ENCODE results near the gene SETDB2.

Gene SETDB2

GRCh38 chr13:49443704-49444523 lies at the start of gene SETDB2, which contains the start of gene CAB39L:
Gene SETDB2 (plus strand): TSS chr13:49444274. CDS start chr13:49451894, 7,620 bp downstream.
Gene CAB39L (minus strand): TSS chr13:49444064. CDS start chr13:49382910, 61,154 bp downstream.
- DNase-seq, result peak; percentile 99

GRCh38 chr13:49395451-49395865 lies 48.6 kb upstream of the SETDB2 start:
- no peak for DNase-seq

GRCh38 chr13:49395878-49396380 lies 48.1 kb upstream of the SETDB2 start:
- no peak for DNase-seq

- no peak for DNase-seq
Measured at GRCh38 chr13:49399801-49400472, 44.1 kb upstream of the SETDB2 start.

- DNase-seq, result no peak
Measured at GRCh38 chr13:49400755-49401659, 43.1 kb upstream of the SETDB2 start.

- DNase-seq, result no peak
Measured at GRCh38 chr13:49403996-49404702, 39.9 kb upstream of the SETDB2 start.

- no peak for DNase-seq
Measured at GRCh38 chr13:49404703-49405020, 39.4 kb upstream of the SETDB2 start.

- DNase-seq, result no peak
Measured at GRCh38 chr13:49407068-49407467, 37.0 kb upstream of the SETDB2 start.

GRCh38 chr13:49407936-49408335 lies 36.1 kb upstream of the SETDB2 start:
- DNase-seq, result no peak

- no peak for DNase-seq
Measured at GRCh38 chr13:49409008-49409407, 35.1 kb upstream of the SETDB2 start.

- no peak for DNase-seq
Measured at GRCh38 chr13:49410006-49410405, 34.1 kb upstream of the SETDB2 start.

- no peak for DNase-seq
Measured at GRCh38 chr13:49410477-49410876, 33.6 kb upstream of the SETDB2 start.

GRCh38 chr13:49411353-49411752 lies 32.7 kb upstream of the SETDB2 start:
- DNase-seq, result no peak

- DNase-seq, result no peak
Measured at GRCh38 chr13:49412749-49413148, 31.3 kb upstream of the SETDB2 start.

- no peak for DNase-seq
Measured at GRCh38 chr13:49417161-49417560, 26.9 kb upstream of the SETDB2 start.

- no peak for DNase-seq
Measured at GRCh38 chr13:49418206-49418605, 25.9 kb upstream of the SETDB2 start.

GRCh38 chr13:49419276-49419675 lies 24.8 kb upstream of the SETDB2 start:
- DNase-seq, result no peak

- peak; percentile 29 for DNase-seq
Measured at GRCh38 chr13:49421391-49421790, 22.7 kb upstream of the SETDB2 start.

- no peak for DNase-seq
Measured at GRCh38 chr13:49424011-49424560, 20.0 kb upstream of the SETDB2 start.

- no peak for DNase-seq
Measured at GRCh38 chr13:49428041-49428763, 15.9 kb upstream of the SETDB2 start.

- DNase-seq, result no peak
Measured at GRCh38 chr13:49429121-49429520, 15.0 kb upstream of the SETDB2 start.
